ENCODE results near the gene CECR2. TPM values are rescaled to one million over a fixed set of nuclear protein-coding genes. Genes with fewer than 3 reads are reported as not detected.

CECR2 gene
- total and polyA plus RNA-seq, 2 of the 8 experiments (the other 6 are each of a cell fraction or from before 2014, with no cell fraction given), result 18.3 to 123 TPM

- H2BK120ac ChIP-seq (replicated peaks; ENCODE audit: low read depth, low read length), result no peak overlapping the region
- no peak overlapping the region for H4K8ac ChIP-seq (ENCODE audit: extremely low read depth, insufficient read depth, low read length)
- H2BK20ac ChIP-seq (ENCODE audit: low read length), result no peak overlapping the region
- no peaks in the 10 kb centered on the region; the same call in 1 of the 2 replicates for H3K23me2 ChIP-seq (ENCODE audit: low read depth, low read length)
- H2AFZ ChIP-seq (ENCODE audit: low read length), result no peak overlapping the region
- peaks cover 0 to 6% (median 0%) of the 10 kb centered on the region in 4 experiments; a peak in 1 of 8 replicates for H3K36me3 ChIP-seq (ENCODE audit: control insufficient read depth in 2 of 4, insufficient read depth in 4 of 4, low read length in 3 of 4)
- ChIA-PET CTCF (ENCODE audit: partially characterized antibody) (interaction anchor here (1.0 to 1.6 kb wide), 3 partner anchors 10 to 120 kb away, joined by 3 read pairs; no protein-coding TSS in a partner anchor), POLR2A (ENCODE audit: partially characterized antibody) (interaction anchor here (0.6 to 1.4 kb wide), 3 partner anchors 11 to 15 kb away, joined by 3 to 4 read pairs (median 3); no protein-coding TSS in a partner anchor)
- no peak overlapping the region for H3K23ac ChIP-seq (ENCODE audit: insufficient read length)
- 92 to 100% methylated on average over 1 to 11 of the region's 11 CpGs for WGBS, 2 experiments (ENCODE audit: extremely low coverage in 1 of 2, insufficient coverage in 1 of 2, insufficient read length in 1 of 2, insufficient replicate concordance in 2 of 2, low coverage in 1 of 2, low lambda C conversion rate in 2 of 2, missing lambda C conversion rate in 1 of 2)
- H2AK5ac ChIP-seq (ENCODE audit: low read depth, low read length), result no peak overlapping the region
- no peaks in the 10 kb centered on the region for H3K27me3 ChIP-seq (replicated peaks in 1 of 4; ENCODE audit: control insufficient read depth in 3 of 4, extremely low read depth in 1 of 4, insufficient read depth in 3 of 4, low read length in 3 of 4)
- no peak overlapping the region for H4K5ac ChIP-seq (ENCODE audit: insufficient read length, low read depth, low read length)
- H3K9ac ChIP-seq (replicated peaks in 1 of 4; ENCODE audit: extremely low read depth in 1 of 4, low read depth in 3 of 4, low read length in 3 of 4), result no peak overlapping the region
- no peak overlapping the region for H3K56ac ChIP-seq (replicated peaks; ENCODE audit: insufficient read length, low read depth, low read length)
- H3K4me3 ChIP-seq (ENCODE audit: extremely low read depth in 1 of 4, insufficient read depth in 2 of 4, low read depth in 3 of 4, low read length in 4 of 4), result no peak overlapping the region
- no peak overlapping the region for H3K18ac ChIP-seq (ENCODE audit: extremely low read depth, low read length)
- H3K4ac ChIP-seq (replicated peaks; ENCODE audit: insufficient read length, low read depth, low read length), result no peak overlapping the region
- DNase-seq (ENCODE audit: low read depth in 1 of 2, low spot score in 2 of 2) (no peak), FAIRE-seq (no peak)
- H2BK5ac ChIP-seq (ENCODE audit: low read depth, low read length), result no peak overlapping the region
- peaks cover 2% of the 10 kb centered on the region for H3K79me1 ChIP-seq (ENCODE audit: low read depth, low read length)
- no peak overlapping the region for H3K14ac ChIP-seq (ENCODE audit: insufficient read length)
- no peak overlapping the region for H3K4me2 ChIP-seq (ENCODE audit: insufficient read depth in 1 of 2, low read depth in 2 of 2, low read length in 2 of 2)
- no peak overlapping the region for H4K91ac ChIP-seq (replicated peaks; ENCODE audit: insufficient read length, low read length)
- no peak overlapping the region for H3K27ac ChIP-seq (ENCODE audit: low read depth, low read length)
- H2BK15ac ChIP-seq (ENCODE audit: low read length), result no peak overlapping the region
- H3K4me1 ChIP-seq (replicated peaks in 1 of 4; ENCODE audit: control insufficient read depth in 3 of 4, insufficient read depth in 4 of 4, low read length in 3 of 4), result peaks cover 2 to 8% (median 5%) of the 10 kb centered on the region in 4 experiments; a peak in 3 of 7 replicates
- peaks cover 28 to 39% of the 10 kb centered on the region in 2 experiments for H4K20me1 ChIP-seq (replicated peaks in 1 of 2; ENCODE audit: control insufficient read depth in 1 of 2, insufficient read depth in 2 of 2, low read length in 2 of 2)
- H3K79me2 ChIP-seq (ENCODE audit: control insufficient read depth in 1 of 2, insufficient read depth in 2 of 2, low read length in 2 of 2), result peaks cover 63 to 99% of the 10 kb centered on the region in 2 experiments
- no peaks in the 10 kb centered on the region for H3K9me3 ChIP-seq (ENCODE audit: insufficient read depth in 2 of 2, low read depth in 1 of 2, low read length in 1 of 2)
- no peak for TF ChIP-seq KDM1A (IDR thresholded peaks at IDR 0.05; ENCODE audit: borderline replicate concordance, low read length)
- no peak for TF ChIP-seq HDAC6 (IDR thresholded peaks at IDR 0.05; ENCODE audit: low read depth, low read length)
- TF ChIP-seq CHD2 (IDR thresholded peaks at IDR 0.05; ENCODE audit: low read length), result no peak
- TF ChIP-seq POLR2AphosphoS5 (IDR thresholded peaks at IDR 0.05; ENCODE audit: low read depth, low read length), result no peak
- no peak overlapping the region for H2BK12ac ChIP-seq (ENCODE audit: low read depth, low read length)
Observed at GRCh38 chr22:17397756-17398547, 28.7 kb downstream of the CECR2 start.
